HG03378 (cell line): ENCODE results near the gene PPP2R5A.

Experiments
- ATAC-seq: cut with Tn5 transposase; IDR thresholded peaks from one replicate; pipeline ENCODE4 v1.9.1; 2021; ENCODE audit warnings: mild to moderate bottlenecking, moderate library complexity; ENCODE audit not compliant: unreplicated experiment

PPP2R5A gene

DNA sequence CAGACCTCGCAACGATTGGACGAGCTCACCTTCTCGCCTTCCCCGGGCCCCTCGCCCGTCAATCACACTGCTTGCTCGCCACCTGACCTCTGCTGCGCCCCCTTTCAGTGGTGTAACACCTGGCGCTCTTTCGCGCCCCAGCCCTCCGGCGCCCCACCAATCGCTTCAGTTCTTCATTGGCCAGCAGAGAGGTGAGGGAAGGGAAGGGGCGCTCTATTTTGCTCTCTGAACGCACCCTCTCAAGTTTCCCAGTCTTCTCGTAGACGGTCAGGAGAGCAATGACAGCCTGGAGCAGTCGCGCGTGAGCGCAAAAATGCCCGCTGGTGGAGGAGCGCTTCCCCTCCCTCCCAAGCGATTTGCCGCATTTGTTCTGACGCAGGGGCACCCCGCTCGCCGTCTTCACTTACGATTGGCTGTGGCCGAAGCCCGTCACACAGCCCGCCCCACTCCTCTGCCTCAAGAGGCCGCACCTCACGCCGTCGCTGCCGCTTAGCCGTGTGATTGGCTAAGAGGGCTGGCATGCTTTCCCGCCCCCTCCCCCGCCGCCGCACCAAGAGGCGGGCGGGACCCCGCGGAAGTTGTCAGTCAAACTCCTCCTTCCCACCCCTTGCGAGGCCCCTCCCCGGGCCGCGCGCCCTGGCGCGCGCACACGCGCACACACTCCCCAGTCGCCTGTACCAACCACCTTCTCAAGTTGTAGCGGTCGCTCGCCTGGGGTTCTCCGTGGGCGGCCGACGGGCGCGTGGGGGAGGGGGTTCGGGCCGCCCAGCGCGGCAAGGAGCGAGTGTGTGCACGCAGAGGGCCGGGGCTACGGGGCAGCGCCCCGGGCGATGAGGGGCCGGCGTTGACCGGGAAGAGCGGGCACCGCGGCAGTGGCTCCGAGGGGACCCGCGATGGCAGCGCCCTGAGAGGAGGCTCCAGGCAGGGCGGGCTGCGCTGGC lies at the start of gene PPP2R5A:
Gene PPP2R5A (plus strand): TSS at position 667 of the 941 bp plus-strand sequence. CDS start 701 bp downstream, outside the sequence.
- peak; percentile 88 for ATAC-seq

DNA sequence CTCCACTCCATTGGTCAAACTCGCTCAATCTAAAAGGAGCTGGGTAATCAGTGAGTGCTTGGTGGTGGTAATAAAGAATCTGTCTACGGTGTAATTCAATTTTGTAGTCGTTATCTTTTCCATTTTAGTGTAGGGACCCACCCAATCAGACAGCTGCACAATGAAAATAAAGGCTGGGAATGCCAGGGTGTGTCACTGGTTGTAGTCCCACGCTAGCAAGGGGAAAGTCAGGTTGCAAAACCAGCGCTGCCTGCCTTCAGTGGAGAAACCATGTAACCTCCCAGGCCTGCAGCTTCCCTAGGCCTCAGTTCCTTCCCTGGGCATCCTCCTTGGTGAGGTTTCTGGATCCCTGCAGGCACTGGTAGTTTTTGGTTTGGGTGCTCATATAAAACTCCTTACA lies 49.4 kb upstream of the PPP2R5A start:
- no peak for ATAC-seq

DNA sequence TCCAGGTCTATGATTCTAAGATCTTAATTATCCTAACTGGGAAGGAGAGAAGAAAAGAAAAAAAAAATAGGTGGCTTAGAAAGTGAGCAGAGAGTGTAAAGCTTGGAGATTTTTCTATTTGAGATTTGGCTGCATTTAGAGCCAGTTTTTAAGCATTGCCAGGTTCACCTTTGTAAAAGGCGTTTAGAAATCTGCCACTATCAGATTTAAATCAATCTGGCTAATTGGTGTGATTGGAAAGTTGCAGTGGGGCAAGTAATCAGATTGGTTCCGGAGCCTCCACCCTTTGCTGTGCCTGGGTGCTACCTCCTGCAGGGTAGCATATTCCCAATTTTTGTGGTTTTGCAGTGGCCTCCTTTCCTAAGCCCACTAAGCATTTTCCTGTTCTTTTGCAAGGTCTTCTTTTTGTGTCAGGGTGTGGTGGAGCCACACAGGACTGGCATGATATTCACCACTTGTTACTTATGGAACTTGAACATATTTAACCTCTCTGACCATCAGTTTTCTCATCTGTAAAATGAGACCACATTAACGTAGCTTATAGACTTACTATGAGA lies 48.5 kb upstream of the PPP2R5A start:
- ATAC-seq = no peak

DNA sequence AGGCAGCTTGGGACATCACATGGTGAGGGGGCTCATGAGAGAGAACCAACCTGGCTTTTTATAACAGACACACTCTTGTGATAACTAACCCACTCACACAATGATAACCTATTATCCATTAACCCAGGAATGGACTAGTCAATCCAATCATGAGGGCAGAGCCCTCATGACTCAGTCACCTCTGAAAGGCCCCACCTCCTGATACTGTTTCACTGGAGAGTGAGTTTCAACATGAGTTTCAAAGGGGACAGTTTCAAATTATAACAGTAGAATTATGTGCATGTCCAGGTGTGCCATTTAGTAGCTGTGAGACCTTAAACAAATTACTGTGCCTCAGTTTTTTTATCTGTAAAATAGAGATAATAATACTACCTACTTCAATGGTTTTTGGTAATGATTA lies 47.6 kb upstream of the PPP2R5A start:
- ATAC-seq = peak; percentile 88

DNA sequence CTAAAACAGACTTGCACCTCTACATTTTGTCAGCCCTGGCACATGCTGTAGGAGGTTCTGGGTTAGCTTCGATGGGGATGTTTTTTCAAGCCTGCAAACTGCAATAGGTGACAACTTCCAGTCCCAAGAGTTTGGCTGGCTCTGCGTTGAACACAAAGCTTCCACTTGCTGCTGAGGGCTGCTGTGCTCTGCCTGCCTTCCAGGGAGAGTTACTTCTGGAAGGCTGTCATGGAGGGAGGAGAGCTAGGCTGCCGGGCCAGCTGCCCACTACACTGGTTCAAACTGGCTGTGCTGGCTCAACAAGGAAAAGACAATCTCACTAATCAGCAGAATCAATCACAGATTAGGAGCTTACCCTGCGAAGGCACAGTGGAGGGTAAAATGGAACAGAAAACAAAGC lies 46.7 kb upstream of the PPP2R5A start:
- ATAC-seq = no peak

DNA sequence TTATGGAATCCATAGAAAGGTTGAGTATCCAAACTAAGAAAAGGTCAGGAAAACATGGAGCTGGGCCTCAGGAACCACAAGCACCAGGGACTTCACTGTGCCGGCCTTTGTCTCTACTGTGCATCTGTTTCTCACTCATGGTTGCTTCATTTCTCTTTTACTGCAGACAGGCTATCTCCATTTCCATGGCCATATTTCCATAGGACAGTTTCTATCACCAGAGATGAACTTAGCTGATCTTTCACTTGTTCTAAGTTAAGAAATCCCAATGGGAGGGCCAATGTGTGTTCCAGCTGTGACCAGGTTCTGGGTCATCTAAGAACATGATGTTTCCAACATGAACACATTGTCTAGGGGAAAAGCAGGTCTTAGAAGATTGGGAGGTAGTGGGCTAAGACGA lies 43.7 kb upstream of the PPP2R5A start:
- no peak for ATAC-seq

DNA sequence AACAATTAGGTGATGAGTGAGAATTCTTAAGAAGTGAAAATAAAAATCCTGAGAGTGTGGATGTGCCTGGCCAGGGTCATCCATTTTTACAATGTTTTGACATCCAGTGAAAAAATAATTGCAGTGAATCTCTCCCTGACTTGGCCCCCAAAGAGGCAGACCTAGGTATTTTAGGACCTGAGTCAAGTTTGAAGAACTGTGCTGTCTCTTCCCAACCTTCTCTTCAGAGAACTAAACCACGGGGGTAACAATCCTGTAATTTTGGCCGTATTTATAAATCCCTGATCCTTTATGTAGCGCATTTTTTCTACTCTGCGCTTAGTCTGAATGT lies 43.3 kb upstream of the PPP2R5A start:
- no peak for ATAC-seq

DNA sequence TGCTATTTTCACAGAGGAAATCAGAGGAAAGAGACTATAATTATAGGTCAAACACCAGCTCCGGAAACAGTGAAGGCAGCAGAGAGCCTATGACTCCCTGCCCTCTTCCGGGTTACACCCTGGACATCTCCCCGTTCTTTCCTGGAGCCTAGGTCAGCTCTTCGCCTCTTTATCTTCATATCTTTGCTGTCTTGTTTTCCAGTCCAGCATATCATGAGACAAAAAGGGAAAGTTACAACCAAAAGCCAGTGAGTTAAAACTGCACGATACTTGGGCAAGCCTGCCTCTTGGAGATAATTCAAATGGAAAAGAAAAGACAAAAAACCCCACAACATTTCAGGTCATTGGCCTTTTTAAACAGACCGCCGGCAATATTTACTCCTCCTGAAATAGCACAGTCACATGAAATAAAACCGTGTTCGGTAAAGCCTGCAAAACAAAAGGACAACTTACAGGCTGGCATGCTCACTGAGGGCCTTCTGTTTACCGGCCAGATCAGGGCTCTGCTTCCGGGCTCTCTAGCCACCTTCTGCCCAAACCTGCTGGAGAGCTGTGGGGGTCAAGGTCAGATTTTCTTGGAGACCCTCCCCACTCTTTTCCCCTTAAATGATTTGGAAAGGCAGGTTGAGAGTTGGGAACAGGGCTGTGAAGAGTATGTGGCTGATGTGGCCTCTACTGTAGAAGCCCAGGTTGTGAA lies 42.8 kb upstream of the PPP2R5A start:
- no peak for ATAC-seq

DNA sequence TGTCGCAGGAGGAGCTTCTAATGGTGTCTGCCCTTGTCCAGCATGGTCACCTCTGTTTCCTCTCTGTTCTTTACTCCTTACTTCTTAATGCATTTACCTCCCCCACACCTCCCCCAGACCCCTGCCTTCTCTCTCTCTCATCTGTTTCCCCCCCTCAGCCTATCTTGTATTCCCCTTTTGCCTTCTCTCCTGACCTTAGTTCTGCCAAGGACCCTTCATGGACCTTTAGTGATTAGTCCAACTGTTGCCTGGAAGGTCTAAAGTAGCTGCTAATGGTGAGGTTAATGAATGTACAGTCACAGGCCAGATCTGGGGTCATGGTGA lies 42.3 kb upstream of the PPP2R5A start:
- no peak for ATAC-seq

DNA sequence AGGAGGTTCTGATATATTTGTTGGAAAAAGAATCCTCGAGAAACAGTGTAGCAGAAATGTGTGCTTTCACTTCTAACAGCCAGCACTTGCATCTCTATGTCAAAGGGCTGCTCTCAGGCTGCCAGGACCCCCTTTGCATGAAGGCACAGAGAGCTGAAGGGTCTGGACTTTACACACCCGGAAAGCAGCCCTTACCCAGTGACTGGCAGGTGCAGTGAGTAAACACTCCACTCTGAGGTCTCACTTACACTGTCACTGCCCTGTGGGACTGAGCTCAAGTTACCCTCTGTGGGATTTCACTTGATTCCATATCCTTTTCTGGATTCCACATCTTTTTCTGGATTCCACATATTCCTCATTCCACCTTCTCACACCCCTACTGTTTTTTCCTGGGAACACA lies 40.8 kb upstream of the PPP2R5A start:
- ATAC-seq = no peak

DNA sequence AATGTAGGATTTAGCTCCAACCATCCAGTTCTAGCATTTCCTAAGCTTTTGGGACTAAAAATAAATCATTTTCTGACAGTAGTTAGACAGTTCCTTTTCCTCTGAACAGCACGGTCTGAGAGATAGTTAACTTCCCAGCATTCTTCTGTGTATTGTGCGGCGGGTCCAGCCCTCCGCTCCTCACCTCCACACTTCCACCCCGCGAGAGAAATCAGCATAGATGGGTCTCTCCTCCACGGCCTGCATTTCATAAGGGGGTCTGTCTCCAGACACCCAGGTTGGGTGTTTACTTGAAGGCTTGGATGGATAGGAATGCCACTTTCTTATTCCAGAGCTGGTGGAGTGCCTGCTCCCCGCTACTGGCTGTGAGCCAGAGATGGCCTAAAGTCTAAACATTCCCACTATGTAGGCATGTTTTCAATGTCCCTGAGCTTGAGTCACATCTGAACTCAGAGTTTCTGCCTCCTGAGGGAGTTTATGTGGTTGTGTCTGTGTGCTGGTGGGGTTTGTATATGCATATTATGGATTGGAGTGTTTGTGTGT lies 38.0 kb upstream of the PPP2R5A start:
- ATAC-seq = no peak

DNA sequence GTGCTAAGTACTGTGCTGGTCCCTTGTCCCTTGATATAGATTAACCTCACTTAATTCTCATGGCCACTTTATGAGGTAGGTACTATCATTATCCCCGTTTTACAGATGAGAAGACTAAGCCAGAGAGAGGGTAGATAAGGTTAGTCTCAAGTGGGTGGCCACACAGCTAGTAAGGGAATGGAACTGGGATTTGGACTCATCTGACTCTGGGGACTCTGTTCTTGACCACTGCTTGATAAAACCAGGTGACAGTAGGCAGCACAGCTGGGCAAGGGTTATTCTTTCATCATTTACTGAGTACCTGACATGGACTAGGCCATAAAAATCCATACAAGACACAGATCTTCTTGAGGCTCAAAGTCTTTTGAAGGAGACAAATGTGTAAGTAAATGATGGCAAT lies 37.2 kb upstream of the PPP2R5A start:
- no peak for ATAC-seq

DNA sequence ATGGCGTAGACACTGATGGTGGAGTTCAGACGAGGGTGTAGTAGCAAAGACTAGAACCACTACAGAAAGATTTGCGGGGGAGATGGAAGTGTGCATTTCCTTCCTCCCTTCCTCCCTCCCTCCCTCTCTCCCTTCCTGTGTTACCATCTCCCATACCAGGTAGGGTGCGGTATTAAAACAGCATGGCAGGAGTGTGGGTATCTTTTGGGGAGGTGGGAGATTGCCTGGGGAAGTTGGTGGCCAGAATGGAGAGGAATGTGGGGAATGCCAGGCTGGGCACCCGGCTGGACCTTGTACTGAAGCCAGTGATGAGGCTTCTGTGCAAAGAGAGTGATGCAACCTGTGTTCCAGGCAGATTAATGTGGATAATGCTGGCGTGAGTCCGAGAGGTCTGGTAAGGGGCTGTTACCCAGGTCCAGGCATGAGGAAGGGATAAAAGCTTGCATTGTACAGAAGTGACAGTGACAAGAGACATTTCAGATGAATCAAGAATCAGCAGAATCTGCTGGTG lies 30.3 kb upstream of the PPP2R5A start:
- no peak for ATAC-seq

DNA sequence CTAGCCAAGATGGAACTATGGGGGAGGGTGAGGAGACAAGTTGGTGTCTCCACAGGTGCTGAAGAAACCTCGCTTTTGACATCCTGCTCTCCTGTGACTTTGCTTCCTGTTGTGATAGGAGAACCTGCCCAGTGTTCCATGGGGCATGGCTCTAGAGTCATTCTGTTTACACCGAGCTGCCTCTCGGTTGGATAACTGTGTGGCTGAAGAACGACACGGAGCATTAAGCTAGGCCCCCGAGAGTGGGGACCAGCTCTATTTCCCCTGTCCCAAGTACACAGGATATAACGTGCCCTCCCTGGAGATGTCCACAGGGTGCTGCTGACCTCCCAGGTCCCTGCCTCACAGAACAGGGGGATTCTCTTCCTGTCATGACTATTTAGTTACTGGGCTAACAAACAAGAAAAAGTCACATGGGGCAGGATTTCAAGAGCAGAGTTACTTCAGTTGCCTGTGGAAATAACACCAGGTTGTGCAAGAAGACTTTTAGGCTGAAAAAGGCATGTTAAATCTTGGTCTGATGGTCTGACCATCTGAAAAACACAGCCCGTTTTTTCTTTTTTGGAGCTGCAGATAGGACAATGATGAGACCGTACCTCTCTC lies 29.4 kb upstream of the PPP2R5A start:
- no peak for ATAC-seq

DNA sequence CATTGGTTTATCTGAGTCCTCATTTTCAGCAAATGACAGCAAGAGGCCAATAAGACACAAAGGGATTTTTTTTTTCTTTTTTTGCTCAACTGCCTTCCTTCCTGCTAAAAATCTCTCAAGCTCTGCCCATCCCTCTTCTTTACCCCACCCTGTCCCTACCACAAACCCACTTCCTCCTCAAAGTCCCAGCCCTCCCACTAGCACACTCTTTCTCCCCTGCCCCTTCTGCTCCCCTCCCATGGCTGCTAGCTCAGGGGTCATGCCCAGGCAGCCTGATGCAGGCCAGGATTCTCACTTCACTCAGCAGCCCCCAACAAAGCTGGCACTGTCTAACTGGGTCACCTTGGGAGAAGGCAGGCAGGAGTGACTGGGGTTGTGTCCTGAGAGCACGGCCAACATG lies 28.8 kb upstream of the PPP2R5A start:
- ATAC-seq = peak; percentile 59

DNA sequence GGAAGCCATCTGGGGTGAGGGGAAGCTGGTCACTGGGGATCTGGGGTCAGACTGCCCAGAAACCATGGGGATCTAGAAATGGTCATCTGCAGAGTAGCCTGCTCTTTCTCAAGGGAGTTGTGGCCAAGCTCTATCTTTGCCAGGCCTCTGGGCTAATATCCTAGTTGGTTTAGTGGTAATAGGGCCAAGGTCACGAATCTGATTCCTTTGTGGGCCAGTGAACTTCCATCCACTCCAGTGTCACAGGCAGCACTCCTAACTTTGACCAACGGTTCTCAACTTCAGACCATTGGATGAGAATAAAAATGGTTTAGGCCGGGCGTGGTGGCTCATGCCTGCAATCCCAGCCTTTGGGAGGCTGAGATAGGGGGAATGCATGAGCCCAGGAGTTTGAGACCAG lies 28.1 kb upstream of the PPP2R5A start:
- no peak for ATAC-seq

DNA sequence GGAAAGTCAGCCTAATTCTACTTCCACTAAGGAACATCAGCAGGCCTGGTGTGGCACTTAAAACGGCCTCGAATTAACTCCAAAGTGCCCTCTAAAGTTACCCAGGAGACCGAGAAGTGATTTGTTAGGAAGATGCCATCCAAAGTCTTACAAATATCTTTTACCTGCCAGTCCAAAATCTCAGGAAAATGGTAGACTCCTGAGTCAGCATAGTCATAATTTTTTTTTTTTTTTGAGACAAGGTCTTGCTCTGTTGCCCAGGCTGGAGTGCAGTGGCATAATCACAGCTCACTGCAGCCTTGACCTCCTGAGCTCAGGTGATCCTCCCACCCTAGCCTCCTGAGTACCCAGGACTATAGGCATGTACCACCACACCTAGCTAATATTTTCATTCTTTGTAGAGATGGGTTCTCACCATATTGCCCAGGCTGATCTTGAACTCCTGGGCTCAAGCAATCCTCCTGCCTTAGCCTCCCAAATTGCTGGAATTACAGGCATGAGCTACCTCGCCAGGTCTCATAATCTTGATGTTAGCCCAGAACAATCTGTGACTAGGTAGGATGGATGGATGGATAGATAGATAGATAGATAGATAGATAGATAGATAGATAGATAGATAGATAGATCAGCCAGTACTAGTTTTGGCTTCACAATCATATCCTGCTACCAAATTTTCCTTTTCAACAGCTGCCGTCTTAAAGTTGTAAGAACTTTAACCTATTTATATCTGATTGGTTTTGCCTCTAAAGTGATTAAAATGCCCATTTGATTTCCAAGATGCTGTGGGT lies 25.3 kb upstream of the PPP2R5A start:
- no peak for ATAC-seq

DNA sequence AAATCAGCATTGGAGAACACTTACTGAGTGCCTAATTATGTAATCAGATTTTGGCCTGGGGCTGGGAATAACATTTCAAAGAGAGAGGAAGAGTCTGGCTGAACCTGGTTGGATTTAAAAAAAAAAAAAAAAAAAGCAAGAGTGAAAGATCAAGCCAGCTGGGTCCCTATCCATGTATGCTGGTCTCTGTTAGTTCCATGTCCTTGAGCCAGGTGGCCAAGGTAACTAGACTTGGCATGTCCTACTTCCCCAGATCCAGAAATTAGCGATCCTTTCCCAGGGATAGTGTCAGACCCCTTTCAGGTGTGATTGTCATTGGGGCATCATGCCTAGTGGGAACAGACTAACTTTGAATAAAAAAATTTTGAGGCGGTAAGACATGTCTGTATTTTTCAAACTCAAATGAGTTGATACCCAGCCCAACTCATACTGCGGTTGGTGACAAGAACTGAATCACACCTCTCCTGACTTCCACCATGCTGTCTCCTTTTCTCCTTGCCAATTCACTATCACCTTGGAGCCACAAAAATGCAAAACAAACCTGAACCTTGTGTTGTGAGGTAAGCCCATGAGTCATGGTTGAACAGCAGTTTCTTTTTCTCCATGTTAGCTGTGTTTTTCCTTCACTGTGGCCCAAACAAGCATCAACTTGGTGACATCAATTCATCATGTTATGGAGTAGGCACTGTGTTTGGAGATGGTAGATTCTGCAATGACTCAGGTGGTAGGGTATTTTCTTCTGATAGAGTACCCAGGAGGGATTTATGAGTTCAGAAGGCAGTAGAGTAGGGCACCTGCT lies 24.5 kb upstream of the PPP2R5A start:
- ATAC-seq = no peak

DNA sequence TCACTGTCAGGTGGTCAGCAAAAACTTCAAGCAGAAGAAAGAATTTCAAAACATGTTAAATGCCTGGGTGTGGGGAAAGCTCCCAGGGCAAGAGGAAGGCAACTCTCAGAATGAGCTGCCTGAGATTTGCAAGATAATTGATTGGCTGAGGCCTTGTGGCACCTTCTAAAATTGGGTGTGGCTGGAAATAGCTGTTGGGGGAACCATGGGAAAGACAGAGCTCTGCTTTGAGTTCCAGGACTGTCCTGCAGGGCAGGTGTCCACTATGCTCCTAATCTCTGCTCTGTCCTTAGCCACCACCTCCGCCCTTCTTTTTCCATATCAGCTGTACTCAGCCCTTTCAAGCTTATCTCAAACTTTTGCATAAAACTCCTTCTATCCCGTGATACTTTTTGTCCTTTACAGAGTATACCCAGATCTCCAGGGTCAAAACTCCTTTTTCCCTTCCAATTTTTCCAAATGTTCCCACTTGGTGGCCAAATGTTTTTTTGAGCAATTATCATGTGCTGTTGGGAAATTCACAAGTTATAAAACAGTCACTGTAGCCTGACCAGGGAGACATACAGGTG lies 23.8 kb upstream of the PPP2R5A start:
- ATAC-seq = no peak
